Suprapubic skin (tissue), 3 donors: ENCODE data around the gene ELMOD1.

ENCODE experiments used
- POLR2AphosphoS5 ChIP-seq, 3 donors: sonication (generic); formaldehyde crosslinking; IDR thresholded peaks; one replicate each; pipeline ENCODE4 v1.6.1; 2017; ENCODE audit warnings: antibody characterized with exemption in 3 of 3
- TF ChIP-seq, protein P1 (sequence below), 2 donors: fragments of 200-600 bp in 1 of 2; fragments of 450-650 bp in 1 of 2; sonication (generic) in 1 of 2; IDR thresholded peaks; one replicate each; pipeline ENCODE4 v1.5.1; 2016 to 2019; ENCODE audit warnings: antibody characterized with exemption in 2 of 2, mild to moderate bottlenecking in 1 of 2, moderate library complexity in 1 of 2

DNA sequence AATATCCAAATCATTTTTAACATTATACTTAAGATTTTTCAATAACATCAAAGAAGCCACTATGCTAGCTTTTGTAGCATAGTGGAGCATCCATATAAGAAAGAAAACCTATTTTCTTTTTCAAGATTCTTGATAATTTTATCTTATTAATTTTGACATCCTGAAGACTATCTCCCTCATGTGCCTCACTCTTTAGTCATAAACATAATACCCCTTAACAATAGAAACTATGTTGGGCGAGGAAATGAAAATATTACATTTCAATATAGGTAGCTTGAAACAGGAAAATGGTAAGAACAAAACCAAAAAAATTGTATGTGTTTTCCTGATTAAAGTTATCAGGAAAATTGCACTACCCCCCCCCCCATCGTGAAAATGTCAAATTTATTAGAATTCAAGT is 40.1 kb downstream of the ELMOD1 start:
- TF ChIP-seq, protein P1, sequence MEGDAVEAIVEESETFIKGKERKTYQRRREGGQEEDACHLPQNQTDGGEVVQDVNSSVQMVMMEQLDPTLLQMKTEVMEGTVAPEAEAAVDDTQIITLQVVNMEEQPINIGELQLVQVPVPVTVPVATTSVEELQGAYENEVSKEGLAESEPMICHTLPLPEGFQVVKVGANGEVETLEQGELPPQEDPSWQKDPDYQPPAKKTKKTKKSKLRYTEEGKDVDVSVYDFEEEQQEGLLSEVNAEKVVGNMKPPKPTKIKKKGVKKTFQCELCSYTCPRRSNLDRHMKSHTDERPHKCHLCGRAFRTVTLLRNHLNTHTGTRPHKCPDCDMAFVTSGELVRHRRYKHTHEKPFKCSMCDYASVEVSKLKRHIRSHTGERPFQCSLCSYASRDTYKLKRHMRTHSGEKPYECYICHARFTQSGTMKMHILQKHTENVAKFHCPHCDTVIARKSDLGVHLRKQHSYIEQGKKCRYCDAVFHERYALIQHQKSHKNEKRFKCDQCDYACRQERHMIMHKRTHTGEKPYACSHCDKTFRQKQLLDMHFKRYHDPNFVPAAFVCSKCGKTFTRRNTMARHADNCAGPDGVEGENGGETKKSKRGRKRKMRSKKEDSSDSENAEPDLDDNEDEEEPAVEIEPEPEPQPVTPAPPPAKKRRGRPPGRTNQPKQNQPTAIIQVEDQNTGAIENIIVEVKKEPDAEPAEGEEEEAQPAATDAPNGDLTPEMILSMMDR (IDR thresholded peaks at IDR 0.05), result no peak
- TF ChIP-seq POLR2AphosphoS5 (IDR thresholded peaks at IDR 0.05), result no peak
